HEK293 (cell line): ENCODE results near the gene MAGI1.

Experiments
- CTCF ChIP-seq: fragments of 450-650 bp; formaldehyde crosslinking; IDR thresholded peaks from 2 replicates; pipeline ENCODE4 v1.5.1; 2016; ENCODE audit warnings: missing biosample characterization, missing genetic modification characterization
- FEZF1 ChIP-seq: fragments of 450-650 bp; formaldehyde crosslinking; IDR thresholded peaks from 2 replicates; pipeline ENCODE4 v1.5.1; 2016; ENCODE audit warnings: missing biosample characterization, missing genetic modification characterization
- HOXC10 ChIP-seq: sonication (generic); formaldehyde crosslinking; IDR thresholded peaks from 2 replicates; pipeline ENCODE4 v1.8.1; 2023; ENCODE audit warnings: mild to moderate bottlenecking, missing genetic modification reagents
- MZF1 ChIP-seq: fragments of 450-650 bp; formaldehyde crosslinking; IDR thresholded peaks from 2 replicates; pipeline ENCODE4 v1.5.1; 2017; ENCODE audit warnings: missing biosample characterization, missing genetic modification characterization, borderline replicate concordance
- ZBTB26 ChIP-seq: fragments of 450-650 bp; formaldehyde crosslinking; optimal IDR thresholded peaks from 2 replicates; pipeline ENCODE3; 2016; ENCODE audit warnings: missing biosample characterization, mild to moderate bottlenecking, missing genetic modification characterization
- ZBTB48 ChIP-seq: fragments of 450-650 bp; formaldehyde crosslinking; IDR thresholded peaks from 2 replicates; pipeline ENCODE4 v1.5.1; 2016; ENCODE audit warnings: missing biosample characterization, missing genetic modification characterization
- ZFP3 ChIP-seq: fragments of 450-650 bp; formaldehyde crosslinking; IDR thresholded peaks from 2 replicates; pipeline ENCODE4 v1.5.1; 2016; ENCODE audit warnings: low read depth, missing biosample characterization, missing genetic modification characterization
- ZNF133 ChIP-seq: fragments of 450-650 bp; formaldehyde crosslinking; IDR thresholded peaks from 2 replicates; pipeline ENCODE4 v1.5.1; 2016; ENCODE audit warnings: missing biosample characterization, missing genetic modification characterization
- ZNF239 ChIP-seq: fragments of 450-650 bp; formaldehyde crosslinking; IDR thresholded peaks from 2 replicates; pipeline ENCODE4 v1.5.1; 2016; ENCODE audit warnings: missing biosample characterization, missing genetic modification characterization
- ZNF24 ChIP-seq: fragments of 450-650 bp; formaldehyde crosslinking; IDR thresholded peaks from 2 replicates; pipeline ENCODE4 v1.5.1; 2016; ENCODE audit warnings: missing biosample characterization, missing genetic modification characterization
- ZNF837 ChIP-seq: fragments of 450-650 bp; formaldehyde crosslinking; IDR thresholded peaks from 2 replicates; pipeline ENCODE4 v1.5.1; 2016; ENCODE audit warnings: missing biosample characterization, missing genetic modification characterization
- ZSCAN16 ChIP-seq: fragments of 450-650 bp; formaldehyde crosslinking; IDR thresholded peaks from 2 replicates; pipeline ENCODE4 v1.5.1; 2016; ENCODE audit warnings: missing biosample characterization, missing genetic modification characterization

- TF ChIP-seq FEZF1 (tag by site-specific recombination) = no peak
- TF ChIP-seq ZFP3 (tag by site-specific recombination) = no peak
- TF ChIP-seq ZSCAN16 = no peak
- no peak for TF ChIP-seq CTCF (tag by site-specific recombination)
- no peak for TF ChIP-seq ZNF24 (tag by site-specific recombination)
- TF ChIP-seq ZNF837 (tag by site-specific recombination) = no peak
- TF ChIP-seq ZNF239 (tag by site-specific recombination) = no peak
- no peak for TF ChIP-seq ZBTB26 (tag by site-specific recombination)
- no peak for TF ChIP-seq ZNF133 (tag by site-specific recombination)
- TF ChIP-seq HOXC10 = no peak
- no peak for TF ChIP-seq MZF1 (tag by site-specific recombination)
- no peak for TF ChIP-seq ZBTB48 (tag by site-specific recombination)
Measured at GRCh38 chr3:65687741-65688140, 351.0 kb downstream of the MAGI1 start.
